Measurements from ENCODE around the gene DNAH12.

Gene DNAH12

GRCh38 chr3:57275393-57275792 is 268.8 kb downstream of the DNAH12 start:
- in situ Hi-C loops (cut with MboI; ENCODE audit: low pct_unique_long_range_greater_than_20kb, low sequenced_read_pairs): no loop called here
- DNase-seq: no peak

GRCh38 chr3:57274845-57275244 is 269.3 kb downstream of the DNAH12 start:
- in situ Hi-C loops (cut with MboI; ENCODE audit: low pct_unique_long_range_greater_than_20kb, low sequenced_read_pairs): no loop called here

GRCh38 chr3:57268416-57268815 is 275.7 kb downstream of the DNAH12 start:
- no peak for DNase-seq
- in situ Hi-C loops (cut with MboI; ENCODE audit: low pct_unique_long_range_greater_than_20kb, low sequenced_read_pairs): no loop called here

More at GRCh38 chr3:57274845-57275244, 269.3 kb downstream of the DNAH12 start:
- no peak for DNase-seq

GRCh38 chr3:57261929-57262328 is 282.2 kb downstream of the DNAH12 start:
- no peak for DNase-seq
- in situ Hi-C loops (cut with MboI; ENCODE audit: low pct_unique_long_range_greater_than_20kb, low sequenced_read_pairs): no loop called here

GRCh38 chr3:57261119-57261518 is 283.0 kb downstream of the DNAH12 start:
- DNase-seq: no peak
- in situ Hi-C loops (cut with MboI; ENCODE audit: low pct_unique_long_range_greater_than_20kb, low sequenced_read_pairs): no loop called here

- no peak for DNase-seq
- in situ Hi-C loops (cut with MboI; ENCODE audit: low pct_unique_long_range_greater_than_20kb, low sequenced_read_pairs): no loop called here
Observed at GRCh38 chr3:57257678-57258077, 286.5 kb downstream of the DNAH12 start.

GRCh38 chr3:57256844-57257243 is 287.3 kb downstream of the DNAH12 start:
- DNase-seq: no peak
- in situ Hi-C loops (cut with MboI; ENCODE audit: low pct_unique_long_range_greater_than_20kb, low sequenced_read_pairs): no loop called here

GRCh38 chr3:57252404-57252803 is 291.7 kb downstream of the DNAH12 start:
- no peak for DNase-seq
- in situ Hi-C loops (cut with MboI; ENCODE audit: low pct_unique_long_range_greater_than_20kb, low sequenced_read_pairs): no loop called here

GRCh38 chr3:57244946-57245345 is 299.2 kb downstream of the DNAH12 start:
- no peak for DNase-seq
- in situ Hi-C loops (cut with MboI; ENCODE audit: low pct_unique_long_range_greater_than_20kb, low sequenced_read_pairs): no loop called here
